Esophagus squamous epithelium (tissue), 5 donors: ENCODE results near the gene BABAM2. TPM values are rescaled to one million over a fixed set of nuclear protein-coding genes. Genes with fewer than 3 reads are reported as not detected.

Experiments
- DNase-seq: peaks from one replicate; lab custom pipeline; 2025; lab: John Stamatoyannopoulos, UW
- H3K27ac ChIP-seq, 4 donors: fragments of 200-600 bp; sonication (generic); one replicate each; pipeline ENCODE4 v1.5.1; 2016 to 2019; ENCODE audit warnings: mild to moderate bottlenecking in 1 of 4
- H3K27me3 ChIP-seq, 4 donors: fragments of 200-600 bp; sonication (generic); 1 replicate in 3 of 4; 2 replicates in 1 of 4; pipeline versions ENCODE4 v1.5.1 to v1.6.0; 2017 to 2021; ENCODE audit warnings: antibody characterized with exemption in 1 of 4
- H3K36me3 ChIP-seq, 3 donors: fragments of 200-600 bp; sonication (generic); one replicate each; pipeline ENCODE4 v1.5.1; 2016 to 2019
- H3K4me1 ChIP-seq, 3 donors: fragments of 200-600 bp; sonication (generic); one replicate each; pipeline ENCODE4 v1.5.1; 2017 to 2019
- H3K4me3 ChIP-seq, 4 donors: fragments of 200-600 bp; sonication (generic); 1 replicate in 3 of 4; 2 replicates in 1 of 4; pipeline ENCODE4 v1.5.1; 2016 to 2019; ENCODE audit warnings: mild to moderate bottlenecking in 2 of 4, moderate library complexity in 1 of 4
- H3K9me3 ChIP-seq, 3 donors: fragments of 200-600 bp; sonication (generic); one replicate each; pipeline ENCODE4 v1.5.1; 2016 to 2019
- CTCF ChIP-seq, 6 experiments: fragments of 450-650 bp in 4 of 6; fragments of 200-600 bp in 2 of 6; sonication (generic) in 2 of 6; IDR thresholded peaks; one replicate each; pipeline ENCODE4 v1.5.1; 2016 to 2019; ENCODE audit warnings: antibody characterized with exemption in 6 of 6, mild to moderate bottlenecking in 4 of 6, moderate library complexity in 4 of 6
- POLR2A ChIP-seq, 4 donors: fragments of 450-650 bp; IDR thresholded peaks; one replicate each; pipeline ENCODE4 v1.6.1; 2017; ENCODE audit warnings: antibody characterized with exemption in 4 of 4, mild to moderate bottlenecking in 4 of 4, moderate library complexity in 3 of 4
- WGBS, 2 donors: methylation state at CpG; one replicate each; pipeline ENCODE4 v1.1.5; 2018; 5-methylcytosine and 5-hydroxymethylcytosine counted together
- intact Hi-C: fragments of 100-400 bp; cut with DNase I; formaldehyde crosslinking; loops from one replicate; pipeline ENCODE4 v1.15.0; 2022
- total RNA-seq, 4 donors: library from RNA; depleted of rRNA; stranded (reverse); fragments of >200 nt; gene quantifications; one replicate each; pipeline ENCODE4 v1.1.0, GENCODE V29; 2016
- donor health status: DM: yes; HTN: yes; CAD: no.

BABAM2 gene
- total RNA-seq, 4 donors from 2014 or later: 16.6 to 28.3 (median 24.3) TPM

GRCh38 chr2:28363686-28364280, 473.3 kb downstream of the BABAM2 start:
- no peaks in the 10 kb centered on the region for H3K9me3 ChIP-seq
- 92 to 94% methylated on average over 7 to 10 of the region's 11 CpGs for WGBS, 2 donors
- H3K27me3 ChIP-seq: no peaks in the 10 kb centered on the region
- TF ChIP-seq POLR2A (IDR thresholded peaks at IDR 0.05): no peak
- TF ChIP-seq CTCF (IDR thresholded peaks at IDR 0.05): no peak
- no peaks in the 10 kb centered on the region for H3K36me3 ChIP-seq
- intact Hi-C loops: no loop called here
- DNase-seq: no peak
- peaks cover 12 to 70% (median 21%) of the 10 kb centered on the region in 3 donors for H3K4me1 ChIP-seq
- no peak overlapping the region for H3K27ac ChIP-seq
- no peak overlapping the region for H3K4me3 ChIP-seq

- Histone ChIP-seq H3K36me3 (no peaks in the 10 kb centered on the region), H3K27me3 (no peaks in the 10 kb centered on the region), H3K27ac (no peak overlapping the region), H3K4me1 (peaks cover 11 to 62% (median 17%) of the 10 kb centered on the region in 3 donors), H3K4me3 (no peak overlapping the region), H3K9me3 (no peaks in the 10 kb centered on the region)
- intact Hi-C loops: no loop called here
- 94 to 95% methylated on average over 3 of the region's 3 CpGs for WGBS, 2 donors
- DNase-seq: no peak
- TF ChIP-seq CTCF (IDR thresholded peaks at IDR 0.05) (no peak), POLR2A (IDR thresholded peaks at IDR 0.05) (no peak)
Measured at GRCh38 chr2:28364610-28365009, 474.1 kb downstream of the BABAM2 start.

GRCh38 chr2:28365158-28365557, 474.6 kb downstream of the BABAM2 start:
- TF ChIP-seq CTCF (IDR thresholded peaks at IDR 0.05) (no peak), POLR2A (IDR thresholded peaks at IDR 0.05) (no peak)
- Histone ChIP-seq H3K27me3 (no peaks in the 10 kb centered on the region), H3K36me3 (no peaks in the 10 kb centered on the region), H3K9me3 (no peaks in the 10 kb centered on the region), H3K4me1 (peaks cover 7 to 62% (median 14%) of the 10 kb centered on the region in 3 donors), H3K4me3 (no peak overlapping the region), H3K27ac (no peak overlapping the region)
- 74 to 83% methylated on average over 5 to 7 of the region's 8 CpGs for WGBS, 2 donors
- intact Hi-C loops: no loop called here
- DNase-seq: no peak

- intact Hi-C loops: no loop called here
- no peaks in the 10 kb centered on the region for H3K36me3 ChIP-seq
- 73 to 93% methylated on average over 3 to 5 of the region's 10 CpGs for WGBS, 2 donors
- peaks cover 7 to 60% (median 9%) of the 10 kb centered on the region in 3 donors for H3K4me1 ChIP-seq
- H3K4me3 ChIP-seq: no peak overlapping the region
- TF ChIP-seq CTCF (IDR thresholded peaks at IDR 0.05) (no peak), POLR2A (IDR thresholded peaks at IDR 0.05) (no peak)
- no peak for DNase-seq
- no peaks in the 10 kb centered on the region for H3K9me3 ChIP-seq
- peak overlapping the region in 3 of 4 donors; percentile 8 to 33 (median 21) for H3K27ac ChIP-seq
- no peaks in the 10 kb centered on the region for H3K27me3 ChIP-seq
Measured at GRCh38 chr2:28366149-28366495, 475.6 kb downstream of the BABAM2 start.

- no peak for DNase-seq
- Histone ChIP-seq H3K27me3 (no peaks in the 10 kb centered on the region), H3K9me3 (no peaks in the 10 kb centered on the region), H3K36me3 (no peaks in the 10 kb centered on the region), H3K4me1 (peaks cover 7 to 54% (median 9%) of the 10 kb centered on the region in 3 donors), H3K27ac (peak overlapping the region in 2 of 4 donors; percentile 8 to 44), H3K4me3 (no peak overlapping the region)
- TF ChIP-seq POLR2A (IDR thresholded peaks at IDR 0.05) (no peak), CTCF (IDR thresholded peaks at IDR 0.05) (no peak)
- intact Hi-C loops: no loop called here
- WGBS, 2 donors: 64 to 75% methylated on average over 7 to 8 of the region's 19 CpGs
Measured at GRCh38 chr2:28366496-28367282, 476.2 kb downstream of the BABAM2 start.
